Embryonic facial prominence (tissue), 1 donor: ENCODE results near the gene TOM1L1.
"Not testable (repeated sequence)": the region's sequence is repeated elsewhere in the genome, so short reads cannot be mapped to it uniquely, and the experiment has no call there.

ENCODE experiments used
- DNase-seq: peaks from one replicate; pipeline ENCODE4 v3.0.0-alpha.2; 2016; ENCODE audit errors: extremely low spot score

Gene TOM1L1, protein sequence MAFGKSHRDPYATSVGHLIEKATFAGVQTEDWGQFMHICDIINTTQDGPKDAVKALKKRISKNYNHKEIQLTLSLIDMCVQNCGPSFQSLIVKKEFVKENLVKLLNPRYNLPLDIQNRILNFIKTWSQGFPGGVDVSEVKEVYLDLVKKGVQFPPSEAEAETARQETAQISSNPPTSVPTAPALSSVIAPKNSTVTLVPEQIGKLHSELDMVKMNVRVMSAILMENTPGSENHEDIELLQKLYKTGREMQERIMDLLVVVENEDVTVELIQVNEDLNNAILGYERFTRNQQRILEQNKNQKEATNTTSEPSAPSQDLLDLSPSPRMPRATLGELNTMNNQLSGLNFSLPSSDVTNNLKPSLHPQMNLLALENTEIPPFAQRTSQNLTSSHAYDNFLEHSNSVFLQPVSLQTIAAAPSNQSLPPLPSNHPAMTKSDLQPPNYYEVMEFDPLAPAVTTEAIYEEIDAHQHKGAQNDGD

GRCh38 chr17:54900457-54901229 is at the start of gene TOM1L1:
TSS of gene TOM1L1 (plus strand) at chr17:54900852. CDS start at chr17:54900866, 14 bp downstream.
- DNase-seq: no peak

DNA sequence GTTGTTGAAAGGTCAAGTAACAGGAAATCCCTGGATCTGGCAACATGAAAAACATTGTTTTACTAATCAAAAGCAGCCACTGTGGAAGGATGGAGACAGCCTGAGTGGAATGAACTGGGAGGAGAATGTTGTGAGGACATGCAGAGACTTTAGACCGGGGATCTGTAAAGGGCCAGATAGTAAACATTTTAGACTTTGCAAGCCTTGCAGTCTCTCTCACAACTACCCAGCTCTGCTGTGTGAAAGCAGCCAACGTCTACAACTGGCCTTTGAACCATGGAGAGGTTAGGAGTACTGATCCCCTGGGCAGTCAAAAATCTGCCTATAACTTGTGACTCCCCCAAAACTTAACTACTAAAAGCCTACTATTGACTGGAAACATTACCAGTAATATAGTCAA is 41.5 kb upstream of the TOM1L1 start:
- DNase-seq: no peak

DNA sequence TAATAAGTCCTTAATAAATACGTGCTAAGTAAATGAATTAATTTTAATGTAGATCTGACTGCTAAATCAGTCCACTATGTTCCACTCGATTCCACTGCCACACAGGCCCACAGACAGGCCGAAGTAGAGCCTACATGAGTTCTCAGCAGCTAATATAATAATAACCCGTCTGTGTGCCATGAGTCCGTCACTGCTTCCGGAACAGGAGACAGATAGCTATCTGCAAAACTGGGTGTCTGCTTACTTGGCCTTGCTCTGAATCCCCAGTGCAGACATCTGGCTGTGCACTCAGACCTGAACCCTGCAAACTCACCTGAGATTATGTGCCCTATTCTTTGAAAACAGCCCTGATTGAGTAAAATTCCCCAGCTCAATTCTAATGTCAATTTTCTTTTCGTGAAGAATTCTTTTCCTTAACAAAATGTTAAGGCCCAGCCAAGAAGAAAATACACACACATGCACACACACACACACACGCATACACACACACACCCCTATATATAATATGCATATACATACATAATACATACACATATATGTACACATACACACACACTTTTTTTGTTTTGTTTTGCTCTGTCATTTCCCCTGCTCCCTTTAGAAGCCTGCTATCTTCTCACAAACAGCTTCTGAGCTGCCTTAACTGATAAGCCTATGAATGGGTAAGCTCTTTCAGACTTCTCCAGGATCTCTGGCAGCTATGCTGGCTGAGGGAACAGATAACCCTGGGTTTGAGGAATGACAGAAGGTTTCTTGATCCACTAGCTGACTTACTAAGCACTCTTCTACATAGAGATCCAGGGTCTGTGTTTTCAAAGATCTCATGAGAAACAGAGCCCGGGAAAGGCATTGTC is 39.8 kb upstream of the TOM1L1 start:
- DNase-seq: no peak

DNA sequence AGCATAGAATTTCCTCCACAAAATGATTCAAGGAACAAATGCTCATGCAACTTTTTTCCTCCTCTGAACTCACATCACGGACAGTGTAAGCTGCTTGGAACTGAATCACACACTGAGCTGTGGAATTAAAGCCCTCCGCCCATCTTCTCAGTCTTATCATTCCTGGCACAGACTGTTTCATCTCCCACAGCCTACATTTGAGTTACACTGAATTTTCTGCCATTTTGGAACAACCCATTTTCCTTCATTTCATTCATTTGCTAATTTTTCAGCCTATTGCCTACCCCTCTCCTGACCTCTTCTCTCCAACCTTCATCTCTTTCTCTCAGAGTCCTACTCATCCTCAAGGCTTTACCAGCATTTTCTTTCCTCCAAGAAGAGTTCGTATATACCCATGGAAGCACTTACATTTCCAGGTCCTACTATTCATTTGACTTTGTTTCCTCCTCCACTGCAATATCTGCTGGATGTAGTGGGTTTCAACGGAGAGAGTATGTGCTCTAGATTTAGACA is 39.1 kb upstream of the TOM1L1 start:
- no peak for DNase-seq

GRCh38 chr17:54863176-54863575 is 37.5 kb upstream of the TOM1L1 start:
- DNase-seq: no peak

DNA sequence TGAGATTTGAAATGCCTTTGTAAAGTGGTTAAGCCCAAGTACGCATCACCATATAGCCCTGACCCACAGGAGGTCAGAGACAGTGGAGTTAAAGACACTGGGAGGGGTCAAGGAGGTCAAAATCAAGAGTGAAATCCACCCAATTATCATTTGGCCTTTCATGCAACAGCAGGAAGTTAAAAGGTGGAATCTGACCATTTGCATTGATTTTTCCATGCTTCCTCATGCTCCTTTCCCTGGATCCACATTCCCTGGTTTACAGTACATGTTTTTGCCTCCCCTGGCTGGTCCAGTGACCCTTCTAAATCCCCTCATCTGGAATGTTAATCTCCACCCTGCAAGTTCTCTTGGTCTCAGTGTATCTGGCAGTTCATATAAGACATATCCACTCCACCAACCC is 36.6 kb upstream of the TOM1L1 start:
- no peak for DNase-seq

- DNase-seq: no peak
Observed at GRCh38 chr17:54864636-54865356, 35.9 kb upstream of the TOM1L1 start.

DNA sequence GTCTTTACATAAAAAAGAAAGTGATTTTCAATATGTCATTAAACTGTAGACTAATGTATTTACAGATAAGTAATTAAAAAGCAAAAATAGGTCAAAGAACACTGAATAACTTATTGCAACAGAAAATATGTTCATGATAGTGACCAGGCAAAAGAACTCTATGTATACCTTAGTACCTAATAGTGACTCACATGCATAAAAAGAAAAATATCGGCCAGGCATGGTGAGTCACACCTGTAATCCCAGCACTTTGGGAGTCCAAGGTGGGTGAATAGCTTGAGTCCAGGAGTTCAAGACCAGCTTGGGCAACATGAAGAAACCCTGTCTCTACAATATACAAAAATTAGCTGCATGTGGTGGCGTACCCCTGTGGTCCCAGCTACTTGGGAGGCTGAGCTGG is 33.0 kb upstream of the TOM1L1 start:
- no peak for DNase-seq

DNA sequence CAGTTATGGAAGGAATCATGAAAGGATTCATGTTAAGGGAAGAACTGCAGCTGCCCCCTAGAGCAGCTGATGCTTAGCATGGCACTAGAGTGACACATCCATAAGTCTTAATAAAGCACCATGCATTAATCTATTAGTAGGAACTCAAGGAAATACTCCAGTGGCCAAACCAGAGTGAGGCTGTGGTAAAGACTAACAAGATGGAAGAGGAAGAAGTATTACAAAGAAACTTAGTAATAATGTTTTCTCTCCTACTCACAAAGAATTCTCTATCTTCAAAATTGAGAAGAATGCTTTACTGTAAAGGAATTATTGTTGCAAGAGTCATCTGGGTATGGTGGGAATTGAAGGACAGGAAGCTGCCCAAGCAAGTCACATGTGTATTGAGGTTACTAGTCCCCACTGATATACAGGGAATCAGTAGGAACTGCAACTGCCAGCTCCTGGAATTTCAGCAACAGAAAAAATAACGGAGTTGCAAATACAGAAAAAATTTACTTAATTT is 29.9 kb upstream of the TOM1L1 start:
- no peak for DNase-seq

DNA sequence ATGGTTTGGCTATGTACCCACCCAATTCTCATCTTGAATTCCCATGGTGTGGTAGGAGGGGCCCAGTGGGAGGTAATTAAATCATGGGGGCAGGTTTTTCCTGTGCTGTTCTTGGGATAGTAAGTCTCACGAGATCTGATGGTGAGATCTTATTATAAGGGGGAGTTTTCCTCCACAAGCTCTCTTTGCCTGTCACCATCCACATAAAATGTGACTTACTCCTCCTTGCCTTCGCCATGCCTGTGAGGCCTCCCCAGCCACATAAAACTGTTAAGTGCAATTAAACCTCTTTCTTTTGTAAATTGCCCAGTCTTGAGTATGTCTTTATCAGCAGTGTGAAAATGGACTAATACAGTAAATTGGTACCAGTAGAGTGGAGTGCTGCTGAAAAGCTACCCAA is 24.7 kb upstream of the TOM1L1 start:
- DNase-seq: not testable (repeated sequence)

- DNase-seq: no peak
Observed at GRCh38 chr17:54876656-54877195, 23.9 kb upstream of the TOM1L1 start.

DNA sequence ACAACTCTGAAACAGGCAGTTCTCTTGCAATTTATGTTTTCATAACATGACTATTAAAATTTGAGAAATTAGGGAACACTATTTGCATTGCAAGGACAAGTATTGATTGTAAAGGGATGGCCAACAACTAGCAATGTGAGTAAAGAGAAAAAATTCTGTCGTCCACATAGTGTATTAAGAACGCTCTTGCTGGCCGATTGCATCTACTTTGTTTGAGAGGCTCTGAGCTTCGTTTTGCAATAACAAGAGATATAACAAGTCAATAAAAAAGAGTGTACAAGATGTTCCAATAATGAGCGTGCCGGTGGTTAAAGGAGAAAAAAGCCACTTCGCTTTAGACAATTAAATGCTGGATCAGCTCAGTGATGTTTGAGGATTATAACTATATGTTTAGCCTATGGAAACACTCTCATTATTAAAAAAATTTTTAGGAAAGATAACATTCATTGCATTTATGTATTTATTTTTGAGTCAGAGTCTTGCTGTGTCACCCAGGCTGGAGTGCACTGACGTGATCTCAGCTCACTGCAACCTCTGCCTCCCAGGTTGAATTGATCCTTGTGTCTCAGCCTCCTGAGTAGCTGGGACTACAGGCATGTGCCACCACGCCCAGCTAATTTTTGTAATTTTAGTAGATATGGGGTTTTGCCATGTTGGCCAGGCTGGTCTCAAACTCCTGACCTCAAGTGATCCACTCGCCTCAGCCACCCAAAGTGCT is 19.2 kb upstream of the TOM1L1 start:
- no peak for DNase-seq

DNA sequence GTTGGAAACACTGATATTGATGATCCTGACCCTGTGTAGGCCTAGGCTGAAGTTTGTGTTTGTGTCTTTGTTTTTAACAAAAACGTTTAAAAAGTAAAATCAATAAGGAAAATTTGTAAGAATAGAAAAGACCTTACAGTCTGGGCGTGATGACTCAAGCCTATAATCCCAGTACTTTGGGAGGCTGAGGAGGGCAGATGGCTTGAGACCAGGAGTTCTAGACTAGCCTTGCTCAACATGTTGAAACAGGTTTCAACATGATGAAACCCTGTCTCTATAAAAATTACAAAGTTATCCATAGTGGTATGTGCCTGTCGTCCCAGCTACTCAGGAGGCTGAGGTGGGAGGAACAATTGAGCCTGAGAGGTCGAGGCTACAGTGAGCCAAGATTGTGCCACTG is 18.3 kb upstream of the TOM1L1 start:
- no peak for DNase-seq

- no peak for DNase-seq
Observed at GRCh38 chr17:54882950-54883349, 17.7 kb upstream of the TOM1L1 start.

GRCh38 chr17:54883939-54884338 is 16.7 kb upstream of the TOM1L1 start:
- DNase-seq: no peak

DNA sequence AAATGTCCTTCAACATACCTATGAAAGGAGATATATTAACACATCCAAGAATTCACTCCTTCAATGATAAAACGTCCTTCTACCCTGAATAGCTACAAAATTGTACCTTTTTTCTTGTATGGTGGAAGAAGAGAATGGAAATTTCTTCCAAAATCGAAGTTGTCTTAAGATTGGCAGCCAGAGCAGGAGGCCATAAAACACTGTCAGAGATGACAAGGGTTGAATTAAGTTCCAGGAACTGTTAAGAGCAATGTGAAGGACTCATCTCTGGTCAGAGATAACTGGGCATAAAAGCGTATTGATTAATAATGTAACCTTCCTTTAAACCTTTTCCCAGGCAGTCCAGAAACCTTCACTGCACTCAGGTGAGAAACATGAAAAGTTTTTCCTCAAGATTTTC is 12.9 kb upstream of the TOM1L1 start:
- DNase-seq: no peak

DNA sequence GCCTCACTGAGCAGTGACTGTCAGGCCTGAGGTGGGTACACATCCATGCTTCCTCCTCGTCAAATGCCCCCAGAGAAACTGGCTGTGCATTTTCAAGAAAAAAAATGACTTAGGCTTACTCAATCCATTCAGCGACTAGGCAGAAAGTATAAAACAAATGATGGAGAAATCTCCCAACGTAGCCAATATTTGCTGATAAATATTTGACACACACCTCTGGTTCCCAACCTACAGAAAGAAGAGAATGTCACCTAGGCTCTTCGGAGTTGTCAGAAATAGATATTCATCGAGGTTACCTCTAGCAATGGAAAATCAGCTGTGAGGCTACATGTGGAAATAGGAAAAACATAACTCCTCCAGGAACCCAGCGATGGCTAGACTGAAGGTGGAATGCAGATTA is 12.4 kb upstream of the TOM1L1 start:
- no peak for DNase-seq

DNA sequence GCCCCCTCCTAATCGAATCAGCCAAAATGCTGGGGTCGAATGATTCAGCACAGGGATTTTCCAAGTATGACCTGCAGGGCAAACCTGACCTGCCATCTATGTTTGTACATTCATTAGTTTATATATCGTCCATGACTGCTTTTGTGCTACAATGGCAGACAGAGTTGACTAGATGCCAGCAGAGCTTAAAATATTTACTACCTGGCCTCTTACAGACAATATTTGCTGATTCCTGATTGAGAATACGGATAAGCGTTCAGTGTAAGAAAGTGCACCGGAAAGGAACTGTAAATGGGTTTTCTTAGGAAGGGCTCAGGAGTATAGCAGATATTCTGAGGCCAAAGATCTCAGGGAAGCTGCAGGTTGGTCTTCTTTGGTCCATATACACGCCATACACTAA is 11.7 kb upstream of the TOM1L1 start:
- DNase-seq: no peak

DNA sequence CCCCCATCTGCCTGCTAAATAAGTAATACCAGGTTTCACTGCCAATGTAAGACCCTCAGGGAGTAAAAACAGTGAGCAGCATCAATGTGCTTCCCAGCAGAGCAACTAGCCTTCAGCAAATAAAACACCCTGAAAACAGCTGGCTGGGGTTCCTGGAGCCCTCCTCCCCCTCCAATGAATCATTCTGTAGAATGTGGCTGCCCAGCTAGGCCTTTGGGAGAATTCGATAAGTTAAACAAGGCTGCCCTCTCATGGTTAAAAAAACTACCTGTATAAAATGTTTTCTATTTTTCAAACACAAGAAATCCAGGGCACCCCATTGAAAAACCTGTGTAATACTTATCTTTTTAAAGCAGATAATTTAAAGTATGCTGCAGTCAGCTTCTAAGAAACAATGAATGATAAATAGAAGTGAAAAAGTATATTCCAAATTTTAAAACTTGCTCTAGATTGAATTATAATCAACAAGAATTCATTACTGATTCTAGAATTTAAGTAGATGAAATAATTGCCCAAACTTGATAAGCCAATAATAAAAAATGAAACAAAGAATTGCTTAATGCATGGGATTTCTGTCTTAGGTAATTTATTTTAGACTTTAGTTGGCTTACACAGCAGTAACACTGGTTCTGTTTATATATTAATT is 9.4 kb upstream of the TOM1L1 start:
- DNase-seq: peak; percentile 50

GRCh38 chr17:54892360-54892759 is 8.3 kb upstream of the TOM1L1 start:
- no peak for DNase-seq
